Measurements from ENCODE around the gene PAK5. TPM values are rescaled to one million over a fixed set of nuclear protein-coding genes. Genes with fewer than 3 reads are reported as not detected.

Gene PAK5
- total and polyA plus RNA-seq, 4 donors, result 0.08 to 0.63 (median 0.26) TPM

- Histone ChIP-seq H3K27me3 (ENCODE audit: control insufficient read depth in 1 of 2, insufficient read depth in 2 of 2, low read length in 1 of 2) (no peaks in the 10 kb centered on the region), H3K4me1 (ENCODE audit: control insufficient read depth in 1 of 2, insufficient read depth in 2 of 2, low read length in 2 of 2) (no peaks in the 10 kb centered on the region), H3K4me3 (ENCODE audit: low read length in 2 of 2) (no peak overlapping the region), H3K36me3 (ENCODE audit: control insufficient read depth in 1 of 2, insufficient read depth in 2 of 2, low read length in 1 of 2) (no peaks in the 10 kb centered on the region), H3K27ac (ENCODE audit: low read depth in 1 of 2, low read length in 2 of 2) (no peak overlapping the region), H3K9me3 (ENCODE audit: control insufficient read depth, low read length) (no peaks in the 10 kb centered on the region)
- ATAC-seq (ENCODE audit: low FRiP score) (no peak), DNase-seq (no peak)
- intact Hi-C loops (cut with DNase I), result no loop called here
- 16 to 30% methylated on average over 30 of the region's 30 CpGs for WGBS, 2 donors
These were observed 330.1 kb downstream of the PAK5 start for GRCh38 chr20:9508696-9509178.

- H3K4me3 ChIP-seq (ENCODE audit: low read length in 2 of 2), result no peak overlapping the region
- H3K4me1 ChIP-seq (ENCODE audit: control insufficient read depth in 1 of 2, insufficient read depth in 2 of 2, low read length in 2 of 2), result no peaks in the 10 kb centered on the region
- H3K27ac ChIP-seq (ENCODE audit: low read depth in 1 of 2, low read length in 2 of 2), result no peak overlapping the region
- ATAC-seq (ENCODE audit: low FRiP score) (no peak), DNase-seq (no peak)
- intact Hi-C loops (cut with DNase I), result no loop called here
- WGBS, 2 donors, result 6 to 12% methylated on average over 23 of the region's 23 CpGs
- no peaks in the 10 kb centered on the region for H3K27me3 ChIP-seq (ENCODE audit: control insufficient read depth in 1 of 2, insufficient read depth in 2 of 2, low read length in 1 of 2)
- H3K9me3 ChIP-seq (ENCODE audit: control insufficient read depth, low read length), result no peaks in the 10 kb centered on the region
- no peaks in the 10 kb centered on the region for H3K36me3 ChIP-seq (ENCODE audit: control insufficient read depth in 1 of 2, insufficient read depth in 2 of 2, low read length in 1 of 2)
These were observed 330.6 kb downstream of the PAK5 start for GRCh38 chr20:9508240-9508661.

- Histone ChIP-seq H3K36me3 (ENCODE audit: control insufficient read depth in 1 of 2, insufficient read depth in 2 of 2, low read length in 1 of 2) (no peaks in the 10 kb centered on the region), H3K9me3 (ENCODE audit: control insufficient read depth, low read length) (no peaks in the 10 kb centered on the region), H3K4me3 (ENCODE audit: low read length in 2 of 2) (no peak overlapping the region), H3K27ac (ENCODE audit: low read depth in 1 of 2, low read length in 2 of 2) (no peak overlapping the region), H3K4me1 (ENCODE audit: control insufficient read depth in 1 of 2, insufficient read depth in 2 of 2, low read length in 2 of 2) (no peaks in the 10 kb centered on the region), H3K27me3 (ENCODE audit: control insufficient read depth in 1 of 2, insufficient read depth in 2 of 2, low read length in 1 of 2) (no peaks in the 10 kb centered on the region)
- ATAC-seq (ENCODE audit: low FRiP score) (no peak), DNase-seq (no peak)
- 21 to 29% methylated on average over 34 to 37 of the region's 37 CpGs for WGBS, 2 donors
- intact Hi-C loops (cut with DNase I), result no loop called here
These were observed 331.2 kb downstream of the PAK5 start for GRCh38 chr20:9507544-9508239.

- 6 to 9% methylated on average over 31 of the region's 31 CpGs for WGBS, 2 donors
- no peak overlapping the region for H3K27ac ChIP-seq (ENCODE audit: low read depth in 1 of 2, low read length in 2 of 2)
- no peaks in the 10 kb centered on the region for H3K9me3 ChIP-seq (ENCODE audit: control insufficient read depth, low read length)
- ATAC-seq (ENCODE audit: low FRiP score) (peak; percentile 21), DNase-seq (peak in 1 of 2 donors; percentile 79)
- H3K4me3 ChIP-seq (ENCODE audit: low read length in 2 of 2), result no peak overlapping the region
- intact Hi-C loops (cut with DNase I), result no loop called here
- no peaks in the 10 kb centered on the region for H3K36me3 ChIP-seq (ENCODE audit: control insufficient read depth in 1 of 2, insufficient read depth in 2 of 2, low read length in 1 of 2)
- no peaks in the 10 kb centered on the region for H3K4me1 ChIP-seq (ENCODE audit: control insufficient read depth in 1 of 2, insufficient read depth in 2 of 2, low read length in 2 of 2)
- no peaks in the 10 kb centered on the region for H3K27me3 ChIP-seq (ENCODE audit: control insufficient read depth in 1 of 2, insufficient read depth in 2 of 2, low read length in 1 of 2)
These were observed 331.9 kb downstream of the PAK5 start for GRCh38 chr20:9506964-9507369.

GRCh38 chr20:9506280-9506821, 332.5 kb downstream of the PAK5 start:
- intact Hi-C loops (cut with DNase I), result no loop called here
- Histone ChIP-seq H3K4me3 (ENCODE audit: low read length in 2 of 2) (no peak overlapping the region), H3K4me1 (ENCODE audit: control insufficient read depth in 1 of 2, insufficient read depth in 2 of 2, low read length in 2 of 2) (no peaks in the 10 kb centered on the region), H3K27ac (ENCODE audit: low read depth in 1 of 2, low read length in 2 of 2) (no peak overlapping the region), H3K27me3 (ENCODE audit: control insufficient read depth in 1 of 2, insufficient read depth in 2 of 2, low read length in 1 of 2) (no peaks in the 10 kb centered on the region), H3K36me3 (ENCODE audit: control insufficient read depth in 1 of 2, insufficient read depth in 2 of 2, low read length in 1 of 2) (no peaks in the 10 kb centered on the region), H3K9me3 (ENCODE audit: control insufficient read depth, low read length) (no peaks in the 10 kb centered on the region)
- 15 to 16% methylated on average over 34 of the region's 34 CpGs for WGBS, 2 donors
- DNase-seq (no peak), ATAC-seq (ENCODE audit: low FRiP score) (no peak)

- Histone ChIP-seq H3K4me3 (ENCODE audit: low read length in 2 of 2) (no peak overlapping the region), H3K4me1 (ENCODE audit: control insufficient read depth in 1 of 2, insufficient read depth in 2 of 2, low read length in 2 of 2) (no peaks in the 10 kb centered on the region), H3K9me3 (ENCODE audit: control insufficient read depth, low read length) (no peaks in the 10 kb centered on the region), H3K27me3 (ENCODE audit: control insufficient read depth in 1 of 2, insufficient read depth in 2 of 2, low read length in 1 of 2) (no peaks in the 10 kb centered on the region), H3K36me3 (ENCODE audit: control insufficient read depth in 1 of 2, insufficient read depth in 2 of 2, low read length in 1 of 2) (no peaks in the 10 kb centered on the region), H3K27ac (ENCODE audit: low read depth in 1 of 2, low read length in 2 of 2) (no peak overlapping the region)
- intact Hi-C loops (cut with DNase I), result no loop called here
- ATAC-seq (ENCODE audit: low FRiP score), result no peak
- DNase-seq, result peak in 1 of 2 donors; percentile 45
- WGBS, 2 donors, result 76 to 83% methylated on average over 9 of the region's 9 CpGs
These were observed 335.2 kb downstream of the PAK5 start for GRCh38 chr20:9503526-9504245.

GRCh38 chr20:9501473-9501872, 337.4 kb downstream of the PAK5 start:
- no peak overlapping the region for H3K27ac ChIP-seq (ENCODE audit: low read depth in 1 of 2, low read length in 2 of 2)
- DNase-seq (no peak), ATAC-seq (ENCODE audit: low FRiP score) (no peak)
- no peaks in the 10 kb centered on the region for H3K27me3 ChIP-seq (ENCODE audit: control insufficient read depth in 1 of 2, insufficient read depth in 2 of 2, low read length in 1 of 2)
- no peaks in the 10 kb centered on the region for H3K9me3 ChIP-seq (ENCODE audit: control insufficient read depth, low read length)
- intact Hi-C loops (cut with DNase I), result no loop called here
- H3K4me1 ChIP-seq (ENCODE audit: control insufficient read depth in 1 of 2, insufficient read depth in 2 of 2, low read length in 2 of 2), result no peaks in the 10 kb centered on the region
- WGBS, 2 donors, result 89 to 93% methylated on average over 2 of the region's 2 CpGs
- H3K36me3 ChIP-seq (ENCODE audit: control insufficient read depth in 1 of 2, insufficient read depth in 2 of 2, low read length in 1 of 2), result no peaks in the 10 kb centered on the region
- no peak overlapping the region for H3K4me3 ChIP-seq (ENCODE audit: low read length in 2 of 2)

GRCh38 chr20:9500121-9500520, 338.8 kb downstream of the PAK5 start:
- no peaks in the 10 kb centered on the region for H3K36me3 ChIP-seq (ENCODE audit: control insufficient read depth in 1 of 2, insufficient read depth in 2 of 2, low read length in 1 of 2)
- DNase-seq, result peak in 1 of 2 donors; percentile 52
- H3K4me1 ChIP-seq (ENCODE audit: control insufficient read depth in 1 of 2, insufficient read depth in 2 of 2, low read length in 2 of 2), result no peaks in the 10 kb centered on the region
- no peaks in the 10 kb centered on the region for H3K27me3 ChIP-seq (ENCODE audit: control insufficient read depth in 1 of 2, insufficient read depth in 2 of 2, low read length in 1 of 2)
- H3K9me3 ChIP-seq (ENCODE audit: control insufficient read depth, low read length), result no peaks in the 10 kb centered on the region
- 57 to 67% methylated on average over 2 of the region's 2 CpGs for WGBS, 2 donors
- ATAC-seq (ENCODE audit: low FRiP score), result no peak
- no peak overlapping the region for H3K27ac ChIP-seq (ENCODE audit: low read depth in 1 of 2, low read length in 2 of 2)
- intact Hi-C loops (cut with DNase I), result no loop called here
- H3K4me3 ChIP-seq (ENCODE audit: low read length in 2 of 2), result no peak overlapping the region
